B cell (primary cell): ENCODE results near the gene HELLS. TPM values are rescaled to one million over a fixed set of nuclear protein-coding genes. Genes with fewer than 3 reads are reported as not detected.

ENCODE experiments used
- ATAC-seq: fragments of 200-7000 bp; cut with Tn5 transposase; one replicate; pipeline ENCODE4 v1.10.0; 2021; ENCODE audit warnings: low read depth, mild to moderate bottlenecking, moderate number of reproducible peaks, moderate library complexity
- CTCF ChIA-PET: fragments of 350-600 bp; sonication (Branson Sonifier 250); formaldehyde crosslinking; loops from one replicate; lab custom pipeline; 2021; ENCODE audit warnings: antibody characterized with exemption, inconsistent platforms; lab: Charles Lee
- POLR2A ChIA-PET: fragments of 350-600 bp; sonication (Branson Sonifier 250); formaldehyde crosslinking; loops from one replicate; lab custom pipeline; 2021; ENCODE audit warnings: antibody characterized with exemption; lab: Charles Lee
- DNase-seq: peaks from one replicate; pipeline ENCODE4 v3.0.0; 2013
- H2AFZ ChIP-seq: 2 replicates; pipeline ENCODE4 v1.6.1; 2012; ENCODE audit warnings: mild to moderate bottlenecking, low read depth, low read length; ENCODE audit not compliant: insufficient read depth, poor library complexity, severe bottlenecking
- H3K27ac ChIP-seq, 2 donors: 1 replicate in 1 of 2; 2 replicates in 1 of 2; pipeline ENCODE4 v1.5.1; 2012 to 2013; ENCODE audit warnings: low read length in 2 of 2, mild to moderate bottlenecking in 2 of 2, moderate library complexity in 1 of 2
- H3K27me3 ChIP-seq, 4 experiments: fragments of 200-600 bp in 1 of 4; sonication (generic) in 1 of 4; replicated peaks in 1 of 4; 1 replicate in 2 of 4; 2 replicates in 2 of 4; pipeline versions ENCODE4 v1.6.1 to v1.7.0; 2013 to 2016; ENCODE audit warnings: low read length in 3 of 4, mild to moderate bottlenecking in 2 of 4, mixed read lengths in 1 of 4, moderate library complexity in 1 of 4; ENCODE audit not compliant: insufficient read depth in 4 of 4, control insufficient read depth in 3 of 4; ENCODE audit errors: control extremely low read depth in 1 of 4
- H3K36me3 ChIP-seq, 2 experiments: replicated peaks in 1 of 2; 1 replicate in 1 of 2; 2 replicates in 1 of 2; pipeline versions ENCODE4 v1.6.1 to v1.7.1; 2013; ENCODE audit warnings: low read length in 1 of 2; ENCODE audit not compliant: insufficient read depth in 2 of 2, control insufficient read depth in 1 of 2; ENCODE audit errors: control extremely low read depth in 1 of 2, extremely low read depth in 1 of 2
- H3K4me1 ChIP-seq, 2 donors: fragments of 200-600 bp in 1 of 2; sonication (generic) in 1 of 2; 1 replicate in 1 of 2; 2 replicates in 1 of 2; pipeline versions ENCODE4 v1.5.1 to v1.6.1; 2013 to 2017; ENCODE audit warnings: low read length in 2 of 2; ENCODE audit not compliant: control insufficient read depth in 2 of 2, insufficient read depth in 2 of 2
- H3K4me2 ChIP-seq: replicated peaks from 2 replicates; pipeline ENCODE3; 2012; ENCODE audit warnings: mild to moderate bottlenecking, low read depth, low read length; ENCODE audit not compliant: poor library complexity, severe bottlenecking
- H3K4me3 ChIP-seq, 5 experiments: fragments of 200-600 bp in 1 of 5; sonication (generic) in 1 of 5; 1 replicate in 3 of 5; 2 replicates in 2 of 5; pipeline versions ENCODE4 v1.5.1 to v1.7.0; 2011 to 2016; ENCODE audit warnings: low read length in 4 of 5, mild to moderate bottlenecking in 4 of 5, low read depth in 2 of 5, control low read depth in 1 of 5, moderate library complexity in 1 of 5; ENCODE audit not compliant: insufficient read depth in 1 of 5; ENCODE audit errors: control extremely low read depth in 1 of 5, extremely low read depth in 1 of 5
- H3K79me2 ChIP-seq: fragments of 200-600 bp; sonication (generic); one replicate; pipeline ENCODE4 v1.6.0; 2016; ENCODE audit warnings: low read length; ENCODE audit not compliant: control insufficient read depth, insufficient read depth
- H3K9ac ChIP-seq: fragments of 200-600 bp; sonication (generic); 2 replicates; pipeline ENCODE4 v1.6.1; 2017; ENCODE audit warnings: mild to moderate bottlenecking, low read length, moderate library complexity
- H3K9me3 ChIP-seq, 3 donors: one replicate each; pipeline versions ENCODE4 v1.6.1 to v1.7.1; 2013; ENCODE audit warnings: low read length in 2 of 3; ENCODE audit not compliant: control insufficient read depth in 2 of 3, insufficient read depth in 1 of 3; ENCODE audit errors: control extremely low read depth in 1 of 3
- H4K20me1 ChIP-seq: 2 replicates; pipeline ENCODE4 v1.6.0; 2012; ENCODE audit warnings: mild to moderate bottlenecking, low read length; ENCODE audit not compliant: insufficient read depth, control insufficient read depth, poor library complexity, severe bottlenecking
- H3K27ac Mint-ChIP-seq: one replicate; pipeline ENCODE4 v1.8.0; 2021; ENCODE audit warnings: mixed read lengths
- H3K27me3 Mint-ChIP-seq: one replicate; pipeline ENCODE4 v1.8.0; 2021; ENCODE audit warnings: mixed read lengths
- H3K4me1 Mint-ChIP-seq: one replicate; pipeline ENCODE4 v1.8.0; 2021; ENCODE audit warnings: mixed read lengths
- H3K4me3 Mint-ChIP-seq: one replicate; pipeline ENCODE4 v1.8.0; 2021; ENCODE audit warnings: mixed read lengths
- H3K9me3 Mint-ChIP-seq: one replicate; pipeline ENCODE4 v1.8.0; 2022; ENCODE audit warnings: mixed read lengths; ENCODE audit not compliant: insufficient read depth
- EZH2 ChIP-seq: IDR thresholded peaks from 2 replicates; pipeline ENCODE4 v1.6.1; 2012; ENCODE audit warnings: borderline replicate concordance, low read depth, mild to moderate bottlenecking, moderate library complexity, low read length; ENCODE audit not compliant: insufficient read depth, poor library complexity, severe bottlenecking
- WGBS: methylation state at CpG from one replicate; pipeline ENCODE4 v1.1.5; 2013; ENCODE audit warnings: missing lambda C conversion rate; ENCODE audit not compliant: insufficient coverage; 5-methylcytosine and 5-hydroxymethylcytosine counted together
- intact Hi-C: fragments of 100-400 bp; cut with micrococcal nuclease; formaldehyde crosslinking; loops from one replicate; pipeline ENCODE4 v1.10.0; 2022
- polyA plus RNA-seq: library from polyadenylated mRNA; depleted of rRNA; stranded (reverse); fragments of >200 nt; gene quantifications from 2 replicates; pipeline ENCODE4 v1.2.3, GENCODE V29; 2012
- total RNA-seq, 2 donors: library from RNA; stranded (reverse); fragments of 120-200 nt in 1 of 2; gene quantifications; 1 replicate in 1 of 2; 2 replicates in 1 of 2; pipeline versions ENCODE4 v1.2.3 to v1.2.4, GENCODE V29; 2013 to 2022
- TF ChIP-seq, protein P1 (sequence below): fragments of 200-600 bp; IDR thresholded peaks from one replicate; pipeline ENCODE4 v1.8.0; 2022; ENCODE audit warnings: antibody characterized with exemption, mild to moderate bottlenecking

Gene HELLS
- total and polyA plus RNA-seq, 2 donors (not counting 1 experiment from before 2014, with no cell fraction given): 6.2 to 27.4 TPM

DNA sequence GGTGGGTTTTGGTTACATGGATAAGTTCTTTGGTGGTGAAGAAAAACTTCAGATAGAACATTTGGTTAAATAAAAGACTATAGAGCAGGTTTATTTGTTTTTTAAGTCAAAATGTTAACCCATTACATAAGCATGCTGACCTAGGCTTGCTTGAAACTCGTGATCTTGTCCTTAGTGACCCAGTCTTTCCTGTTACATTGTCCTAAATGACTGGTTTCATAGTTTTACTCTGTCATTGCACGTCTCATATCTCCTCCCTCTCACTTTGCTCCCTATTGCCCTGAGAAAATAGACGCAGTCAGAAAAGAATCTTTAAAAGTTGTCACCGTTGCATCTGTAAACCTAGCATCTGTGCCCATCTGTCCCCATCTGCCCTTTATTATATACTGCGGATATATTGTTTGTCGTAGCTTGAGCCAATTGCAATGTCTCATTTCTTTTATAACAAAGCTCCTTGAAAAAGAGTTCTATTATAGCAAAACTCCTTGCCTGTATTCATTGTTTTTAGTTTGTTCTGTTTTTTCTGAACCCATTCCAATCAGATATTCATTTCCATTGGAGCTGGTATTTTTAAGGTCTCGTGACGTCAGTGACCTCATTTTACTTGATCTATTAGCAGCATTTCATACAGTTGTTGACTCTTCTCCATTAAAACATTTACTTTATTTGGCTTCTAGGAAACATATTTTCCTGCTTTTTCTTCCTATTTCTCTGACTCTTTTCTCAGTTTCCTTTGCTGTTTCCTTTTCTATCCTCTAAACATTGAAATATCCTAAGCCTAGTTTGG, 57.3 kb downstream of the HELLS start:
- POLR2A ChIA-PET: no interaction called here
- ATAC-seq: no peak
- peaks cover 0 to 2% of the 10 kb centered on the region in 2 experiments for H3K36me3 ChIP-seq

DNA sequence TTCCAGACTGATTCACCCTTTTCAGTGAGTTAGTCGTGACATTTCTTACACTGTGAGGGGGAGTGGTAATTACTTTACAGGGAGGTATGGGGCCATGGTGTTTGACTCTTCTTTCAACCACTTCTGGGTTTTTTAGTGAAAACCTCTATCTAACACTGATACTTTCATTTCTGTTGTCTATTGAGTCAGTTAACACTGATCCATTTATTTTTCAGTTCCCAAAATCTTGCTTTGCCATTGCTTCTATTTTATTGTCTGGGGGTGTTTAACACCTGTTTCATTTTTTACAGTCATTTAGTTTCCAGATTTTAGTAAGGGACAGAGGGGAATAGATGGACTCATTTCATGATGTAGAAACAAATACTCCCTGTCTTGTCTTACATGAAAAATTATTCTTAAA, 61.5 kb downstream of the HELLS start:
- intact Hi-C loops: no loop called here
- H2AFZ ChIP-seq: no peak overlapping the region
- H3K4me3 ChIP-seq: no peak overlapping the region
- ChIA-PET CTCF (no interaction called here), POLR2A (no interaction called here)
- no peaks in the 10 kb centered on the region for H3K9me3 ChIP-seq
- no peak for DNase-seq
- no peak overlapping the region for H3K9ac ChIP-seq
- H3K27ac ChIP-seq: no peak overlapping the region
- no peak for ATAC-seq
- no peaks in the 10 kb centered on the region for H3K4me1 ChIP-seq
- no peak overlapping the region for H3K4me3 Mint-ChIP-seq
- WGBS: no CpG with 5 or more reads among the region's 1 CpG
- H3K4me1 Mint-ChIP-seq: no peaks in the 10 kb centered on the region
- no peaks in the 10 kb centered on the region for H4K20me1 ChIP-seq
- no peak overlapping the region for H3K4me2 ChIP-seq
- no peaks in the 10 kb centered on the region for H3K9me3 Mint-ChIP-seq
- H3K27me3 ChIP-seq: no peaks in the 10 kb centered on the region
- TF ChIP-seq EZH2: no peak
- TF ChIP-seq, protein P1, sequence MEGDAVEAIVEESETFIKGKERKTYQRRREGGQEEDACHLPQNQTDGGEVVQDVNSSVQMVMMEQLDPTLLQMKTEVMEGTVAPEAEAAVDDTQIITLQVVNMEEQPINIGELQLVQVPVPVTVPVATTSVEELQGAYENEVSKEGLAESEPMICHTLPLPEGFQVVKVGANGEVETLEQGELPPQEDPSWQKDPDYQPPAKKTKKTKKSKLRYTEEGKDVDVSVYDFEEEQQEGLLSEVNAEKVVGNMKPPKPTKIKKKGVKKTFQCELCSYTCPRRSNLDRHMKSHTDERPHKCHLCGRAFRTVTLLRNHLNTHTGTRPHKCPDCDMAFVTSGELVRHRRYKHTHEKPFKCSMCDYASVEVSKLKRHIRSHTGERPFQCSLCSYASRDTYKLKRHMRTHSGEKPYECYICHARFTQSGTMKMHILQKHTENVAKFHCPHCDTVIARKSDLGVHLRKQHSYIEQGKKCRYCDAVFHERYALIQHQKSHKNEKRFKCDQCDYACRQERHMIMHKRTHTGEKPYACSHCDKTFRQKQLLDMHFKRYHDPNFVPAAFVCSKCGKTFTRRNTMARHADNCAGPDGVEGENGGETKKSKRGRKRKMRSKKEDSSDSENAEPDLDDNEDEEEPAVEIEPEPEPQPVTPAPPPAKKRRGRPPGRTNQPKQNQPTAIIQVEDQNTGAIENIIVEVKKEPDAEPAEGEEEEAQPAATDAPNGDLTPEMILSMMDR: no peak
- peaks cover 0 to 4% of the 10 kb centered on the region in 2 experiments for H3K36me3 ChIP-seq
- no peak overlapping the region for H3K27ac Mint-ChIP-seq
- no peaks in the 10 kb centered on the region for H3K27me3 Mint-ChIP-seq
- no peaks in the 10 kb centered on the region for H3K79me2 ChIP-seq

More for the DNA sequence above, 57.3 kb downstream of the HELLS start:
- TF ChIP-seq, protein P1: no peak
- TF ChIP-seq EZH2: no peak
- H3K27ac Mint-ChIP-seq: no peak overlapping the region
- H3K4me1 Mint-ChIP-seq: no peaks in the 10 kb centered on the region
- no peaks in the 10 kb centered on the region for H3K27me3 ChIP-seq
- WGBS: 80% methylated on average over 5 of the region's 8 CpGs
- no peak for DNase-seq
- H3K9me3 ChIP-seq: no peaks in the 10 kb centered on the region
- no peak overlapping the region for H3K9ac ChIP-seq
- no peaks in the 10 kb centered on the region for H3K4me1 ChIP-seq
- intact Hi-C loops: no loop called here
- CTCF ChIA-PET: no interaction called here
- H2AFZ ChIP-seq: no peak overlapping the region
- no peak overlapping the region for H3K4me3 Mint-ChIP-seq
- H3K27ac ChIP-seq: no peak overlapping the region
- H3K4me3 ChIP-seq: no peak overlapping the region
- no peaks in the 10 kb centered on the region for H4K20me1 ChIP-seq
- H3K27me3 Mint-ChIP-seq: no peaks in the 10 kb centered on the region
- H3K9me3 Mint-ChIP-seq: no peaks in the 10 kb centered on the region
- no peak overlapping the region for H3K4me2 ChIP-seq
- H3K79me2 ChIP-seq: no peaks in the 10 kb centered on the region
